ENCODE measurements around the gene SEPTIN7. TPM values are rescaled to one million over a fixed set of nuclear protein-coding genes. Genes with fewer than 3 reads are reported as not detected.

The SEPTIN7 gene
- total and polyA plus RNA-seq, 2 of the 4 experiments (the other 2 are of a cell fraction), result 150 to 239 TPM

- Histone ChIP-seq H3K14ac (replicated peaks; ENCODE audit: low read depth, low read length) (no peak overlapping the region), H3K56ac (ENCODE audit: extremely low read depth, insufficient read depth, low read length) (no peak overlapping the region), H2AK5ac (ENCODE audit: low read depth, low read length) (no peak overlapping the region), H4K8ac (ENCODE audit: low read depth in 2 of 2, low read length in 2 of 2) (no peak overlapping the region), H3K4ac (ENCODE audit: low read depth, low read length) (no peak overlapping the region), H4K20me1 (ENCODE audit: insufficient read depth, low read length) (peaks cover 67% of the 10 kb centered on the region), H3K79me1 (ENCODE audit: low read depth in 1 of 2, low read length in 2 of 2) (peaks cover 6 to 41% of the 10 kb centered on the region in 2 experiments; a peak in 3 of 4 replicates), H4K91ac (ENCODE audit: insufficient read depth, low read depth, low read length) (no peak overlapping the region), H2BK5ac (ENCODE audit: low read depth, low read length, poor library complexity, severe bottlenecking) (no peak overlapping the region), H3K9ac (ENCODE audit: low read depth, low read length) (no peak overlapping the region), H3K9me1 (ENCODE audit: insufficient read depth, low read length) (peaks cover 6% of the 10 kb centered on the region), H3K27ac (ENCODE audit: insufficient read depth, low read length) (no peak overlapping the region), H2BK120ac (ENCODE audit: low read depth, low read length) (no peak overlapping the region), H3K4me3 (ENCODE audit: insufficient read depth, low read depth, low read length) (no peak overlapping the region), H3K36me3 (ENCODE audit: control insufficient read depth, insufficient read depth, low read length) (no peaks in the 10 kb centered on the region), H3K23ac (ENCODE audit: low read depth, low read length) (no peak overlapping the region), H2AFZ (replicated peaks; ENCODE audit: low read length, poor library complexity) (no peak overlapping the region), H2BK20ac (ENCODE audit: low read depth, low read length) (no peak overlapping the region), H3K4me1 (ENCODE audit: control insufficient read depth, insufficient read depth, low read length) (peaks cover 10% of the 10 kb centered on the region), H2AK9ac (replicated peaks; ENCODE audit: low read depth, low read length, poor library complexity) (no peak overlapping the region), H3K4me2 (ENCODE audit: low read depth, low read length) (no peak overlapping the region), H4K5ac (ENCODE audit: low read depth, low read length) (no peak overlapping the region), H3K18ac (ENCODE audit: low read depth, low read length) (no peak overlapping the region), H3K27me3 (ENCODE audit: control insufficient read depth, insufficient read depth, low read length) (no peaks in the 10 kb centered on the region), H2BK15ac (ENCODE audit: low read depth, low read length) (no peak overlapping the region), H3K9me3 (ENCODE audit: control insufficient read depth, insufficient read depth, low read length) (no peaks in the 10 kb centered on the region)
- intact Hi-C loops (cut with micrococcal nuclease), result no loop called here
- CTCF ChIA-PET, result no interaction called here
- ATAC-seq (ENCODE audit: low read depth), result no peak
- dilution Hi-C loops (cut with HindIII; ENCODE audit: low sequenced_read_pairs, unreplicated experiment), result no loop called here
- POLR2A ChIA-PET (ENCODE audit: unreplicated experiment), result no interaction called here
- BruUV-seq (replicated peaks), result no TSS peak
- WGBS, 2 experiments (ENCODE audit: extremely low coverage in 2 of 2, insufficient read length in 1 of 2), result no CpG with 5 or more reads among the region's 4 CpGs
- in situ Hi-C loops (cut with MboI; ENCODE audit: low sequenced_read_pairs), result no loop called here
- TF ChIP-seq CTCF (conservative IDR thresholded peaks at IDR 0.05; ENCODE audit: low read depth, low read length) (no peak), MXI1 (IDR thresholded peaks at IDR 0.05; ENCODE audit: borderline replicate concordance, low read depth, low read length) (no peak), USF2 (IDR thresholded peaks at IDR 0.05; ENCODE audit: low read depth, low read length) (no peak), POLR2A (IDR thresholded peaks at IDR 0.05; ENCODE audit: low read depth, low read length) (no peak), ELK1 (IDR thresholded peaks at IDR 0.05; ENCODE audit: borderline replicate concordance, low read depth, low read length) (no peak), CEBPB (IDR thresholded peaks at IDR 0.05; ENCODE audit: low read depth, low read length) (no peak)
- no peak for DNase-seq
Observed at GRCh38 chr7:35826751-35827150, 25.9 kb downstream of the SEPTIN7 start.
